GM12878 (cell line): Measurements from ENCODE around the gene MBD3.
"Not testable (repeated sequence)": the region's sequence is repeated elsewhere in the genome, so short reads cannot be mapped to it uniquely, and the experiment has no call there.

ENCODE experiments used
- CTCF ChIP-seq, 3 experiments: IDR thresholded peaks in 2 of 3; conservative IDR thresholded peaks in 1 of 3; 2 replicates each; pipeline ENCODE4 v1.5.1; 2011; ENCODE audit warnings: low read depth in 3 of 3, low read length in 3 of 3, mild to moderate bottlenecking in 3 of 3, control low read depth in 2 of 3, moderate library complexity in 2 of 3, inconsistent platforms in 1 of 3, mixed read lengths in 1 of 3; ENCODE audit not compliant: control insufficient read depth in 2 of 3, insufficient read depth in 1 of 3; ENCODE audit errors: extremely low read depth in 1 of 3
- POLR2AphosphoS5 ChIP-seq: IDR thresholded peaks from 2 replicates; pipeline ENCODE4 v1.6.1; 2011; ENCODE audit warnings: mild to moderate bottlenecking, low read length, inconsistent platforms

GRCh38 chr19:1530856-1531255, 61.8 kb downstream of the MBD3 start:
- TF ChIP-seq CTCF (IDR thresholded peaks at IDR 0.05 in 2 of 3, conservative IDR thresholded peaks at IDR 0.05 in 1 of 3; ENCODE audit: control insufficient read depth in 2 of 3, extremely low read depth in 1 of 3, insufficient read depth in 1 of 3, low read depth in 3 of 3, low read length in 3 of 3); POLR2AphosphoS5: not testable (repeated sequence)
